Hepatocyte (in vitro differentiated cells): ENCODE data around the gene BTN2A1.

Source experiments
- EZH2 ChIP-seq: fragments of 200-600 bp; sonication (generic); IDR thresholded peaks from 2 replicates; pipeline ENCODE4 v1.6.1; 2016; ENCODE audit warnings: antibody characterized with exemption, mild to moderate bottlenecking, borderline replicate concordance
- TF ChIP-seq, protein P1 (sequence below): fragments of 200-600 bp; sonication (generic); IDR thresholded peaks from 2 replicates; pipeline ENCODE4 v1.5.1; 2016; ENCODE audit warnings: antibody characterized with exemption, mild to moderate bottlenecking; ENCODE audit not compliant: poor library complexity

DNA sequence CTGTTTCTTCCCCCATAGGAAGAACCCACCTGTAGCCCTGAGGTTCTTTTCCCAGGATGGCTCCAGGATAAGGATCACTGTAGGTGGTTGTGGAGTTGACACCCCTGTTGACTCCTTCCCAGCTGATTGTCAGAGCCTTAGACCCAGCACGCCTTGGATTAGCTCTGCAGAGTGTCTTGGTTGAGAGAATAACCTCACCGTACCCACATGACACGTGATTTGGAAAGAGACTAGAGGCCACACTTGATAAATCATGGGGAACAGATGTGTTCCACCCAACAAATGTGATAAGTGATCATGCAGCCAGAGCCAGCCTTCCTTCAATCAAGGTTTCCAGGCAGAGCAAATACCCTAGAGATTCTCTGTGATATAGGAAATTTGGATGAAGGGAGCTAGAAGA lies 43.5 kb upstream of the BTN2A1 start:
- TF ChIP-seq EZH2, result no peak
- TF ChIP-seq, protein P1, sequence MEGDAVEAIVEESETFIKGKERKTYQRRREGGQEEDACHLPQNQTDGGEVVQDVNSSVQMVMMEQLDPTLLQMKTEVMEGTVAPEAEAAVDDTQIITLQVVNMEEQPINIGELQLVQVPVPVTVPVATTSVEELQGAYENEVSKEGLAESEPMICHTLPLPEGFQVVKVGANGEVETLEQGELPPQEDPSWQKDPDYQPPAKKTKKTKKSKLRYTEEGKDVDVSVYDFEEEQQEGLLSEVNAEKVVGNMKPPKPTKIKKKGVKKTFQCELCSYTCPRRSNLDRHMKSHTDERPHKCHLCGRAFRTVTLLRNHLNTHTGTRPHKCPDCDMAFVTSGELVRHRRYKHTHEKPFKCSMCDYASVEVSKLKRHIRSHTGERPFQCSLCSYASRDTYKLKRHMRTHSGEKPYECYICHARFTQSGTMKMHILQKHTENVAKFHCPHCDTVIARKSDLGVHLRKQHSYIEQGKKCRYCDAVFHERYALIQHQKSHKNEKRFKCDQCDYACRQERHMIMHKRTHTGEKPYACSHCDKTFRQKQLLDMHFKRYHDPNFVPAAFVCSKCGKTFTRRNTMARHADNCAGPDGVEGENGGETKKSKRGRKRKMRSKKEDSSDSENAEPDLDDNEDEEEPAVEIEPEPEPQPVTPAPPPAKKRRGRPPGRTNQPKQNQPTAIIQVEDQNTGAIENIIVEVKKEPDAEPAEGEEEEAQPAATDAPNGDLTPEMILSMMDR, result no peak
